ENCODE results near the gene ART3. TPM values are rescaled to one million over a fixed set of nuclear protein-coding genes. Genes with fewer than 3 reads are reported as not detected.

The ART3 gene
- total RNA-seq (2021; ENCODE audit: unreplicated experiment): not detected
- not detected for polyA plus RNA-seq (2012; ENCODE audit: insufficient read length)
- Bru-seq, nascent RNA: percentile 4 among the genes with signal in this experiment
- percentile 1 among the genes with signal in this experiment for BruChase-seq, experiment 1, labeled RNA remaining after a 2-hour chase
- BruChase-seq, experiment 2, labeled RNA remaining after a 6-hour chase: not detected
- long read RNA-seq: 0 reads

GRCh38 chr4:76074468-76074867 is at the start of gene ART3:
Gene ART3, plus strand, starts transcription at chr4:76074709. Its CDS starts 1,181 bp downstream, at chr4:76075890.
- in situ Hi-C loops (cut with HindIII; ENCODE audit: low pct_unique_long_range_greater_than_20kb, low sequenced_read_pairs): no loop called here

GRCh38 chr4:76028350-76028765 is 46.2 kb upstream of the ART3 start:
- in situ Hi-C loops (cut with HindIII; ENCODE audit: low pct_unique_long_range_greater_than_20kb, low sequenced_read_pairs) (no loop called here), intact Hi-C loops (cut with micrococcal nuclease; ENCODE audit: unreplicated experiment) (no loop called here)
- no peaks in the 10 kb centered on the region; the same call in 1 of the 2 replicates for H3K4me1 ChIP-seq (ENCODE audit: control insufficient read depth, insufficient read depth, low read length)
- ATAC-seq (no peak), DNase-seq (ENCODE audit: low read depth, low spot score) (no peak)
- no peaks in the 10 kb centered on the region for H3K9me3 ChIP-seq (ENCODE audit: control insufficient read depth, insufficient read depth, low read depth, low read length)
- H3K4me3 ChIP-seq (ENCODE audit: low read depth in 2 of 2, low read length in 2 of 2): no peak overlapping the region
- no peak overlapping the region for H3K27ac ChIP-seq (ENCODE audit: low read length)
- H3K36me3 ChIP-seq (ENCODE audit: control insufficient read depth, insufficient read depth, low read length): no peaks in the 10 kb centered on the region
- POLR2A ChIA-PET: no interaction called here
- CTCF ChIA-PET: no interaction called here
- H3K27me3 ChIP-seq (ENCODE audit: control insufficient read depth, insufficient read depth, low read length): no peaks in the 10 kb centered on the region
- no peak for TF ChIP-seq POLR2AphosphoS5 (IDR thresholded peaks at IDR 0.05; ENCODE audit: low read depth, low read length)
- no peak for TF ChIP-seq CTCF (IDR thresholded peaks at IDR 0.05)
- BruUV-seq (replicated peaks): no TSS peak

More at GRCh38 chr4:76074468-76074867, at the start of gene ART3:
- Histone ChIP-seq H3K36me3 (ENCODE audit: control insufficient read depth, insufficient read depth, low read length) (no peaks in the 10 kb centered on the region), H3K4me1 (ENCODE audit: control insufficient read depth, insufficient read depth, low read length) (no peaks in the 10 kb centered on the region), H3K9me3 (ENCODE audit: control insufficient read depth, insufficient read depth, low read depth, low read length) (no peaks in the 10 kb centered on the region), H3K4me3 (ENCODE audit: low read depth in 2 of 2, low read length in 2 of 2) (no peak within 1 kb of the TSS), H3K27me3 (ENCODE audit: control insufficient read depth, insufficient read depth, low read length) (no peaks in the 10 kb centered on the region), H3K27ac (ENCODE audit: low read length) (no peak within 1 kb of the TSS)
- ATAC-seq: no peak
- no peak for DNase-seq (ENCODE audit: low read depth, low spot score)
- CTCF ChIA-PET: no interaction called here
- POLR2A ChIA-PET: interaction anchor here (0.5 to 0.7 kb wide), 2 partner anchors 210 to 799 kb away, joined by 3 to 4 read pairs; no protein-coding TSS in a partner anchor
- intact Hi-C loops (cut with micrococcal nuclease; ENCODE audit: unreplicated experiment): no loop called here
- no TSS peak for BruUV-seq (replicated peaks)
- TF ChIP-seq SIN3A (IDR thresholded peaks at IDR 0.05; ENCODE audit: borderline replicate concordance, insufficient read depth, low read depth, low read length): no peak
- TF ChIP-seq CTCF (IDR thresholded peaks at IDR 0.05): no peak
- TF ChIP-seq REST (IDR thresholded peaks at IDR 0.05; ENCODE audit: insufficient read depth in 1 of 2, low read depth in 2 of 2, low read length in 1 of 2): no peak
- TF ChIP-seq TCF7L2 (IDR thresholded peaks at IDR 0.05; ENCODE audit: low read depth, low read length): no peak
- TF ChIP-seq POLR2AphosphoS5 (IDR thresholded peaks at IDR 0.05; ENCODE audit: low read depth, low read length): no peak

Measured in Panc1 (cell line).